GM21528 (cell line): ENCODE results near the gene RSRC1.
"Not testable (repeated sequence)": the region's sequence is repeated elsewhere in the genome, so short reads cannot be mapped to it uniquely, and the experiment has no call there.

ENCODE experiments used
- ATAC-seq: cut with Tn5 transposase; IDR thresholded peaks from one replicate; pipeline ENCODE4 v1.9.1; 2021; ENCODE audit warnings: mild to moderate bottlenecking, moderate library complexity; ENCODE audit not compliant: unreplicated experiment, low FRiP score

The RSRC1 gene

DNA sequence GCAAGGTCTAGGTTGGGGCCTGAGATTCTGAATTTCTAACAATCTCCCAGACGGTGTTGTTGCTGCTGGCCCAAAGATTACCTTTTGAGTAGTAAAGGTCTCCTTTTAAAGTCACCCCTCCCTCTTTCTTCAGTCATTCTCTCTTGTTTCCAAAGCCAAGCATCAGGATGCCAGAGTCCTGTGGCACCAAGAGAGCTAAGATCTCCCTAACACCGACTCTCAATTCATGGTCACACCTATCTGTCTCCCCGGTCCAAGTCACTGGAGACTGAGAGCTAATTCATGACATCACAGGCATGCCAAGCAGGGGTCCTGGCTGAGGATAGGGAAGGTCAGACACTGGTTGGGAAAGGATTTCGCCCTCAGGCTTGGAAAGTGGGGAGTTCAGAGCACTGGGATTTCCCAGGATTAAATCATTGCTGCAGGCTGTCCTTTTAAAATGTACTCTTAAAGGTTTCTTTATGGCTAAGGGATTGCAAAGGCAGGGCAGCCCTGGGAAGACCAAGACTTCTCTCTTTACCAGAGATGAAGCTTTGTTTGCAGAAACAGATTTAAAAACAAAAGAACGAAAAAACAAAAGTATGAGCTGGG lies 11.0 kb upstream of the RSRC1 start:
- ATAC-seq, result no peak

GRCh38 chr3:158100681-158101080 lies 9.2 kb upstream of the RSRC1 start:
- no peak for ATAC-seq

DNA sequence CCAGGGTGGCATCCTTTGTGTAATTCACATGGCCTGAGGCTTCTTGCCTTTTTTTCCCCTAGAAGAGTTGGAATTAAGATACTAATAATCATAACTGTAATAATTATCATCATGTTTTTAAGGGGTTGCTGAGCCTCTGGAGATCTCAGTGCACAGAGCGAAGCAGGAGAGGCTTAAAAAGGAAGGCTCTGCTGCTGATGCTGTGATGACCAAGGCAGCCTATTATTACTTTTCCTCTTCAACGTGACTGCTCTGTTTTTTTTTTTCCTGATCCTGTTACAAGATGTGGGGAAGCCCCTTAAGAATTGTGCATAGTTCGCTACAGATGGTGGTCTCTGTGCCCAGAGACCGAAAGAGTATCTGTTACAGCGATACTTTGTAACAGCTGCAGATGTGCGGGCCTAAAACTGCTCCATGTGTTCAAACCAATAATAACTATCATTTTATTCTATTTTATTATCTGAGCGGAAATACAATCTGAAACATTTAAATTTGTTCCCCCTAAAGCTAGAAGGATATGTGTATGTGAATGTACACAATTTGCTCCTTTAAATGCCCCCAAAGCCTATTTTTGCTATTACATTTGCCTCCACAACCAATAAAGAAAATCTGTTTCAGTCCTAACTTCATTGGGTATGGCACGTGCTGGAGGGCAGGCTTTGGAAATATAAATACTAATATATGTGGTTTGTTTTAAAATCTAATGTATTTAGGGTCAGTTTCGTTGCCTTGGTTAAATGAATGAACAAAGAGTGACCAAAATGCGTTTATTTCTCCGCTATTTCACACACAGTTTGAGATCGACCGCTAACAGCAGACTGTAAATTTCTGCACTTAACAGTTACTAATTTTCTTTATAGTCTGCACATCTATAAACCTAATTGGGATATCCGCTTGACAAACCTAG lies 8.3 kb upstream of the RSRC1 start:
- no peak for ATAC-seq

- no peak for ATAC-seq
These were observed 7.4 kb upstream of the RSRC1 start for GRCh38 chr3:158102242-158103080.

DNA sequence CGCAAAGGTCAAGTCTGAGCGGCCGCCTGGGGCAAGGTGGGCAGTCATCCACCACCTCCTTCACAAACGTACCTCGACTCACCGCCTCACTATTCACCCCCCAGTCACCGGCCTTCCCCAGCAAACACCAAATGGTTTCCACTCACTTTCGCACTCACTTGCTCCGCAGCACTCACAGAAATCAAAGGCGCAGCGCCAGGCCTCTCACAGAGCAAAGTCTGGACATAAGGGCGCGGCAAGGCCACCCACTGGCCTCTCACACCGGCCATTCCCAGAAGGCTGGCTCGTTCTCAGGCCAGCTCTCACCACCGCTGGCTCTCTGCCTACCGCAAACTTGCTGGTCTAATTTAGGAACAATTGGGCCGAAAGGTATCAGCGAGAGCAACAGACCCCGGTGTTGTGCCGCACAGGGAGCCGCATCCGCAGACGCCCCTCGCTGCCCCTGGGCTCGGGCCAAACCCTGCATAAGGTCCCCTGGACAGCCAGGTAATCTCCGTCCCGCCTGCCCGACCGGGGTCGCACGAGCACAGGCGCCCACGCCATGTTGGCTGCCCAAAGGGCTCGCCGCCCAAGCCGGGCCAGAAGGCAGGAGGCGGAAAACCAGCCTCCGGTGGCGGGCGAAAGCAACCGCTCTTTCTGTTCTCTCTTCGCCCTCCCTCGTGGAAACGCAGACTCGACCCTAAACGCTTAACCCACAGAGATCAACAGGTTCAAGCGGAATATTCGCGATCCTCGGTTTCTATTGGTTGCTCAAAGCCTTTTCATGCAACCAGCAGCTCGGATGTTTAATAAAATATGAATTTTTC lies 6.6 kb upstream of the RSRC1 start:
- ATAC-seq, result peak; percentile 31

GRCh38 chr3:158103887-158104327 lies 6.0 kb upstream of the RSRC1 start:
- no peak for ATAC-seq

DNA sequence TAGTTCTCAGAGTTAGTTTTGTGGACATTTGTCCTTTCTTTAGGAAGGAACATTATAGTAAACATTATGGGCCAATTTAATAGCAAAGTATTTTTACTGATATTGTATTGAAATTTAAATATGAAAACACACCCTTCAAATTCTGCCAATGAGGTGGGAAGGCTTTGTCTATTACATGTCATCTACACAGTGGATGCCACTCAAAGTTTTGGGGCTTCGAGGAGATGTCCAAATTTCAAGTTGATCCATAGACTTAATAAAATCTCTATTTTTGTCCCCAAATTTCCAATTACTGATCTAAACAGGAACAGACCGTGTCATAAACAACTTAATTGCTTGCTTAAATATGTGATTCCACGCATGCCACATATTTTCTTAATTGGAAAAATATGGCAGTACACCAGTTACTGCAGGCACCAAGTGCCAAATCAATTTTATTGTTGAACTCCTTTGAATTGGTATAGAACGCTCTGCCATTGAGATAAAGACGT lies 5.4 kb upstream of the RSRC1 start:
- ATAC-seq, result no peak

GRCh38 chr3:158105119-158105709 lies 4.7 kb upstream of the RSRC1 start:
- no peak for ATAC-seq

- ATAC-seq, result no peak
These were observed 4.1 kb upstream of the RSRC1 start for GRCh38 chr3:158105710-158106253.

DNA sequence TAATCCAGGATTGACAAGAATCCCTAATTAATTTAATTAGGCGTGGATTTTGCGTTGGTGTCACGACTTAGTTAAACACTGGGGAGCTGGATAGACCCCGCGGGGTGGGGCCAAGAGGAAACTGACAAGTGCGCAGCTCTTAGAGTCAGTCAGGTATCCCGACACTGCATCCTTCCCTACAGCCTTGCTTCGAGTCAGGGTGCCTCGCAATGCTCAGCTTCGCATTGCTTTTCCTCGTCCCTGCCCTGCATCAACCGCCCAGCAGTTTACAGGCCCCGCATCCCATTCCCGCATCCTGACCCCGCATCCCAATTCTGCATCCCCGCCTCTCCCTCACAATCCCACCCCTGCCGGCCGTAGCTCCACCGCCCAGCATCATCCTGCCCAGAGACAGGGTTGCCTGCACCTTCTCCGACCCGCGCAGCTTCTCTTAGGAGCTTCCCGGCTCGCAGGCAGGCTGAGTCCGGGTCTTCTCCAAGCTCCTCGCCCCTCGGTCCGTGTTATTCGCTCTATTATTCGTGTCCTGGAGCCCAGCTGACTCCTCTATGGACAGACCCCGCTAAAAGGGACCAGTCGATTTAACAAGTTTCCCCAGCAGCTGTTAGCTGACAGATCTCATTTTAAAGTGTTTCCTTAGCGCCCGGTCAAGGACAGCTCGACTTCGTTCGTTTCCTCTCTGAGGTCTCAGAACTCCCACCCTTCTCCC lies 3.0 kb upstream of the RSRC1 start:
- no peak for ATAC-seq

DNA sequence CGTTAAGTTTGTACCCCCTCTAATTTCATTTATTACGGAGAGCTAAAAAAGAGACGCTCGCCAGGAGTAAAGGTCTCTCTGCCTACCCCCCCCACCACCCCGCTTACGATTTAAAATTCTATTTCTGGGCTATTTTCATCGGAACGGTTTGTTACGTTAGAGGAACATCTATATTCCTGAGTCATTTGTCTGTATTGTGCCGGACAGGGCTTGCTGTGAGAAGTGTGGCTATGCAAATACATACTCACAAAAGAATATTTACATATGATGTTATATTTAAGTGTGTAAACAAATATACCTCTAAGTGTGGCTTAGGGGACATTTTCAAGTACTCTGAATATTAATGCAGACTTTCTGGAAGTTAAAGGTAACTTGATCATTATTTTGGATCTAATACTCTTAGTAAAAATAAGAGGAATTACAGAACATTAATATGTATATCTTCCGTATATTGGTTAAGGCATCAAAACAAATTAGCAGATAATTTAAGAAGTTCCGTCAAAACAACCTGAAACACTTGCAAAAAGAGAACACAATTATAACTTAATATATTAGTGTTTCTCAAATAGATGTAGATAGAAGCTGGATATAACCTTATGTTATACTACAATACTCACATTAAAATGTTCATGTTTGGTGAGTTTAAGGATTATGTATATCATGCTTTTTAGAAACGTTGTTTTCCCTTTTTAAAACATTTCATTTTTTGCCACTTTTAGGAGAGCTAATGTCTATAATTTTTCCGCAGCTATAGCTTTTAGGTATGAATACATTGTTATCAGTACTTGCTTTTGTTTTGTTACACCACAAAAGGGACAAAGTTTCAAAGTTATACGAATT lies 2.1 kb upstream of the RSRC1 start:
- no peak for ATAC-seq

GRCh38 chr3:158108445-158108985 lies 1.4 kb upstream of the RSRC1 start:
- ATAC-seq, result no peak

DNA sequence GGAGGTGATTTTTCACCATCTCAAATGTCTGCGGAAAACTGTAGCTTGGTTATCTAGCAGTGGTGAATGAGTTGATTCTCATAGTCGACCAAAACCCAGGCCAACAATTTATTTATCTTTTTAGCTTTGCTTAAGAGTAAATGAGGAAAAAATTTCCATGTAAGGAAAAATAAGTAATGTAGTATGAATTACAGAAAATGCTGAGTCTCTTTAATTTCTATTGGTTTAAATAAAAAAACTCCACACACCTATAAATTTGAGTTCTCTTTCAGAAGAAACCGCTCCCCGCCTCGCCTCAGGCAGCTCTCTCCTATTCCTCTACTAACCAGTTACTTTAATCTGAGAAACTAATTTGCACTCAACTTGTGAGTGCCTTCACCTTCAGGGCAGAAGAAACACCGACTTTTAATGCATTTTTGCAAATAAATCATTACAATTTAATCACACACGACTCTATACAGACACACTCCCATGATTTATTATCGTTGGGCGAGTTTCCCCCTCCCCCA lies 540 bp upstream of the RSRC1 start:
- ATAC-seq, result peak; percentile 15

GRCh38 chr3:158110658-158111018 lies 749 bp downstream of the RSRC1 start:
- no peak for ATAC-seq

DNA sequence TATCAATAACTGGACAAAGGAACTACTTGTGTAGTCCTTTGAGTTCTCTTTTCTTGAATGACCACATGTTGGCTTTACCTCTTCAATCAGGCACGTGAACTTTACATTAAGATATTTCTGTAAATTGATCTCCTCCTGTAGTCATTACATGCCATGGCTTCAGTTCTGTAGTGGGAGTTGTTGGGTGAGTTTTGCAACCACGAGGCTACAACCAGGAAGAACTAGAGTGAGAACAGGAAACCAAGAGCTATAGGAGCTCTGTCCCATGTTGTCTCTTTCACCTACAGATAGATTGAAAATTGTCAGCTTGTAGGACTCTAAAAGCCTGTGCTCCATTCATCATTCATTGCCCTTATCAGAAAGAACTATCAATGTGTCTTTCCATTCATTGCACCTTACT lies 2.0 kb downstream of the RSRC1 start:
- ATAC-seq, result no peak

- ATAC-seq, result not testable (repeated sequence)
These were observed 3.7 kb downstream of the RSRC1 start for GRCh38 chr3:158113595-158113994.

GRCh38 chr3:158120330-158120729 lies 10.4 kb downstream of the RSRC1 start:
- ATAC-seq, result no peak

GRCh38 chr3:158121295-158121694 lies 11.4 kb downstream of the RSRC1 start:
- ATAC-seq, result peak; percentile 74
